ENCODE measurements around the gene ADRM1.

Gene ADRM1

DNA sequence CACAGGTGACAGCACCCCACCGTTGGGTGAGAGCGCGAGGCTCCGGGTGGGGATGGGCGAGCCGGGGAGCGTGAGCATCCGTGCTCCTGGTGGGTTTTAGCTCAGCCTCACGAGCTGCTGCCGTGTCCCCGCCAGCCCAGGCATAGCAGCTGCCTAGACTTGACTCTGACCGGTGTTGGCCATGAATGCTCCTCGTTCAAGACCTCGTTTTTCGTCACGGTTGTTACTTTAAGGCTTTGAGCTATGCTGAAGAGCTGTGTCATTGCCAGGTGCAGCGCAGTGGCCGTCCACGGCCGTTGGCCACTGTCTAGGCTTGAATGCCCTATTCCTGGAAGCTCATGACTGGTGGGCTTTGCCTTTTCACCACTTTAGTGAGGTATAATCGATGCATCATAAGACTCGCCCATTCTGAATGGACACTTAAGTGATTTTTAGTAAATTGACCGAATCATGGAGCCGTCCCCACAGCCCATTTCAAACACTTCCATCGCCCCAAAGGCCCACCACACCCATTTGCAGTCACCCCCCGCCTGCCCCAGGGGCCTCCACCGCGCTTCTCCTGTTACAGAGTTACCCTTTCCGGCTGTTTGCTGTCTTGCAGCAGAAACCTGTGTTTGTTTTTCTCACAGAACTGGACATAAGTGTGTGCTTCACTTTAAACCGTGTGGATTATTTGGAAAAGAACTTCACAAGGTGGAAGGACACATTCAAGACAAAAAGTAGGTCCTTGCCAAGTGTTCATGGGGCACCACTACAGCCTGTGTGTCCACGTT, 21.4 kb upstream of the ADRM1 start:
- no peak for DNase-seq (ENCODE audit: low read depth)

DNA sequence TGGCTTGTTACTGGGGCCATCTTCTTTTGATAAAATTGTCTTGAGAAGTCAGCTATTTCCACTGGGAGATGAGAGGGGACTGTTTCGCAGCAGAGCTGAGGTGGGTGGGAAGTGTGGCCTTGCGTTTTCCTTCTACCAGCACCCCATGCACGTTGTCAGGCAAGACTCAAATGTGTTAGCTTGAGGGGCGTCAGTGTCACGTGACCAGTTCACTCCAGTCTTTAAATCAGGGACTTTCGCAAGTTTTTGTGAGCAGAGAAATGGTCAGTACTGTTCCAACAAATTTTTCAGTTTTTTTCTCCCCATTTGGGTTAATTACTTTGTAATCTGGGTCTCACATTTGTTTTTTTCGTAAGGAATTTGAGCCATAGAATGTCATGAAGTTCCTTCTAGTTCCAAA, 20.7 kb upstream of the ADRM1 start:
- no peak for DNase-seq (ENCODE audit: low read depth)

DNA sequence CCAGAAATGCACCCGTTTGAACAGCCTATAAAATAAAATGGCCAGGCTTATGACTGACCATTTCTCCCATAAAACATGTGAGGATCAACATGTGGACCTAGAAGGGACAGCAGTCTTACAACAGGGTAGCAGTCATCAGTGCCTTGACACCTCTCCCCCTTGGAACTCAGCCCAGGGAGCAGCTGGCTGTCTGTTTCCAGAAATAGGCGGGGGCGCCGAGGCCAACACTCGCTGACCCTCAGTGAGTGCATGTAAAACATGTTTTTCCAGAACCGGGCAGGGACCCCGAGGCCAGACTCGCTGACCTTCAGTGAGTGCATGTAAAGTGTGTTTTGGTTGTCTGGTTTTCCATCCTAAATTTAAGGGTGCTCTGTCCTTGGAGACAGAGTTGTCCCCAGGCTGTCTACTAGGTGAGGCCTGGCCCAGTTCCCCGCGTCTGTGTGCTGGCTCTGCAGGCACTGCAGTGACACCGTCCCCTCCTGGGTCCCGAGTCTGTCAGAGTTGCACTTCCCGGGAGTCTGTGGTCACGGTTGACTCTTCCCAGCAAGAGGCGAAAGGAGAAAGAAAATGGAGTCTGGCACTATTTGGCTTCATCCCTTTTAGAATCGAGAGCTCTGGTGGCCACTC, 19.8 kb upstream of the ADRM1 start:
- no peak for DNase-seq (ENCODE audit: low read depth)

DNA sequence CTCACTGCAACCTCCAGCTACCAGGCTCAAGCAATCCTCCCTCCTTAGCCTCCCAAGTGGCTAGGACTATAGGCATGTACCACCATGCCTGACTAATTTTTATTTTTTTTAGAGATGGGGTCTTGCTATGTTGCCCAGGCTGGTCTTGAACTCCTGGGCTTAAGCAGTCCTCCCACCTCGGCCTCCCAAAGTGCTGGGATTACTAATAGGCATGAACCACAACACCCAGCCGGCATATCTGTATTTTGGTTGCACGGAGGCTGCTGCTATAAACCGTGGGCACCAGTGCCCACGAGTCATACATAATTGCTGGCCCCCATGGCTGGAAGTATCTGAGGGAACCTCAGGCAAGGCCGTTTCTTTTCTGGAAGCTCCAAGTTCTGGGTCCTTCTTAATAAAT, 18.3 kb upstream of the ADRM1 start:
- DNase-seq (ENCODE audit: low read depth) = no peak

DNA sequence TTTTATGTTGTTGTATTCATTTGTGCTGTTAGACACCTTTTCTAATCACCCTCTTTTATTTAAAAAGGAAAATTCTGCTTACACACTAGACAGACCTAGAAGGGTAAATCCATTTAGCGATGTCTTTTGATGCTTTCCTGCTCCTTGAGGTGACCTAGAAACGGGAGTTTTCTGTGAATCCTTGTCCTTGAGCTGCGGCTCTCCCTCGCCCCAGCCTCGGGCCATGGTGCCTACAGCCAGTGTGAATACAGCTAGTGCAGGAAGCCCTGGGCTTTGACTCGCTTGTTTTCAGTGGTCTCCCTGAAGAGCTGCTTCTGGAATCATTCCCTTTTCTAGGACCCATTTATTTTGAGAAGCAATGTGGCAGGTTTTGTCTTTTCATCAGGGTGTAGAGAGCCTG, 17.6 kb upstream of the ADRM1 start:
- DNase-seq (ENCODE audit: low read depth) = no peak

DNA sequence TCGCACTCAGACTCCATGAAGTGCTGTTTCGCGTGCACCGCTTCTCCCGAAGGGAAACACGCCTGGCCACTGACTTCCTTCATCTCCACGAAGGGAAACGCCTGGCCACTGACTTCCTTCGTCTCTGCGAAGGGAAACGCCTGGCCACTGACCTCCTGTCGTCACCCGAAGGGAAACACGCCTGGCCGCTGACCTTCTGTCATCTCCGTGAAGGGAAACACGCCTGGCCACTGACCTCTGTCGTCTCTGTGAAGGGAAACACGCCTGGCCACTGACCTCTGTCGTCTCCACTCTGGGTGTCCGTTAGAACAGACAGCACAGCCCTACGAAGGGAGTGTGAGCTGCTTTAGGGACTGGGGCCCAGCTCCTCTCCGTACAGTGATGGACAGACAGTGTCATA, 17.1 kb upstream of the ADRM1 start:
- DNase-seq (ENCODE audit: low read depth) = no peak

DNA sequence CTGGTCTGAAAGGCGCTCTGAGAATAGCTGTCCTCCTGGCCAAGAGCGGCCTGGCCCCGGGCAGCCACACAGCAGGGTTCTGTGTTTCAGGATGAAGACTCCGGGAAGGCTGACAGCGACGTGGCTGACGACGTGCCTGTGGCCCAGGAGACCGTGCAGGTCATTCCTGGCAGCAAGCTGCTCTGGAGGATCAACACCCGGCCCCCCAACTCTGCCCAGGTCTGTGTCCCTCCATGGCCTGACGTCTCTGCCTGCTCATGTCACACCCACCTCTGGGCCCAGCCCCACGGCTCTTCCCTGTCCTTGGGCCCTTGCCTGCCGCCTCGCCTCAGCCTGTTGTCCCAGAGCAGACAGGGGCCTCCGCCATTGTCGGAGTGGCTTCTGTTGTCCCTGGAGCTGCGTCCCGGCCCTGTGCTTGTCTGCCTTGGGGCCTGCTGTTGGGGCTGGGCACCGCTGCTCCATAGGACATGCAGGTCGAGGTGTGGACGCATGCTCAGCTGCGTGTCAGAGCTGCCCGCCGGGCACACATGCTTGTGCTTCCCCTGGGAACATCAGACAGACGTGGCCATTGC, 16.2 kb upstream of the ADRM1 start:
- DNase-seq (ENCODE audit: low read depth) = no peak

DNA sequence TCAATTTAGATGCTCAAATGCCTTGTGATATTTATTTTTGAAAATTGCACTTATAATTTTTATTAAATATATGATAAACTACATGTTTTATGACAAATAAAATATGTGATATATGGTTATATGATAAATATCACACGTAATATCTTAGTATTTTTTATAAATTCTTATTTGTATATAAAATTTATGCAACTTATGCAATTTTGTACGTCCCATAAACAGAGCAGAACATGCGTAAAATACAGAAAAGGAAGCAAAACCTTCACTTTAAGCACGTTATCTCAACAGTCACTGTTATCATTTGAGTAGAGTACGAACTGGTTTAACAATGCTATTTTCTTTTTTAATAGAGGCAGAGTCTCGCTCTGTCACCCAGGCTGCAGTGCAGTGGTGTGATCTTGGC, 15.7 kb upstream of the ADRM1 start:
- no peak for DNase-seq (ENCODE audit: low read depth)

DNA sequence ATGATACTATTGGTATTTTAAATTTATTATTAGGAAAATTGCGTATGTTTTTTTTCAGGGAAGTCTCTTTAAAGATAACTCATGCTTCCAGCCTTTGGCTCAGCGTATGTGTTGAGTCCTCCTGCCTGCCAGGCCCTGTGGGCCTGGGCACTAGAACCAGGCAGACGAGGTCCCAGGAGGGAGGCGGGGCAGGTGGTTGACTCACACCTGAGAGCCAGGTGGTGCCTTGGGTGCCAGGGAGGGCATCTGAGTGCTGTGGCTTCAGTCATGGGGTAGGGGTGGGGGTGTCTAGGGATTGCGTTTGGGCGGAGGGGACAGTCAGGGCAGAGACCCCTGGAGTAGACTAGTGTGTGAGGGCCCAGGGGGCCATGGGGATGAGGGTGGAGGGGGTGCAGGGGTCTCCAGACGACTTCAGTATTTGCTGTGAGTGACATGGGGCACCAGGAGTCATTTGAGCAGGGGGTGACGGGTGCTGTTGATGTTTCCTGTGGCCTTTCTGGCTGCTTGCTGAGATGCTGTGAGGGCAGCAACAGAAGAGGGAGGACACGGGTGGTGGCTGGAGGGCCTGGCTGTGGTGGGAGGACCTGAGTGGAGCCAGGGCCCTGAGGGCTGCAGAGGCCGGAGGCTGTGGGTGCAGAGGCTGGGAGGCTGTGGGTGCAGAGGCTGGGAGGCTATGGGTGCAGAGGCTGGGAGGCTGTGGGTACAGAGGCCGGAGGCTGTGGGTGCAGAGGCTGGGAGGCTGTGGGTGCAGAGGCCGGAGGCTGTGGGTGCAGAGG, 14.8 kb upstream of the ADRM1 start:
- no peak for DNase-seq (ENCODE audit: low read depth)

DNA sequence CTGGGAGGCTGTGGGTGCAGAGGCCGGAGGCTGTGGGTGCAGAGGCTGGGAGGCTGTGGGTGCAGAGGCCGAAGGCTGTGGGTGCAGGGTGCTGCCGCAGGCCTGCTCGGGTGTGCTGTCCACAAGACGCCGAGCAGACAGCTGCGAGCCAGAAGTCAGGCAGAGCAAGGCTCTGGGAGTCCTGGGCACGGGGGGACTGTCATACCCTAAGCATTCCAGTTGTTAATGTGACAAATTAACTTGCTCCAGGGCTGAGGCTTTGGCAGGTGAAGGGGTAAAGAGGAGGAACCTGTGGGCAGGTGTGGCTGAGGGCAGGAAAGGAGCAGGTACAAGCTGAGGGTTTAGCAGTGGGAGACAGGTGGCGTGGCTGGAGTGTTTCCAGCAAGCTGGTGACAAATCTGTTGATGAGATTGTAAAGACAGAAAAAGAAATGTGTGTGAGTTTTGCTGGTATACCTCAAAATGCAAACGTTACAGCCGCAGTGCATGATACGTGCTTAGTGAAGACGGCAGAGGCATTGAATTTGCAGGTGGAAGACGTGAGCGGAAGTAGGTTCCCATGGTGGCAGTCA, 14.2 kb upstream of the ADRM1 start:
- no peak for DNase-seq (ENCODE audit: low read depth)

DNA sequence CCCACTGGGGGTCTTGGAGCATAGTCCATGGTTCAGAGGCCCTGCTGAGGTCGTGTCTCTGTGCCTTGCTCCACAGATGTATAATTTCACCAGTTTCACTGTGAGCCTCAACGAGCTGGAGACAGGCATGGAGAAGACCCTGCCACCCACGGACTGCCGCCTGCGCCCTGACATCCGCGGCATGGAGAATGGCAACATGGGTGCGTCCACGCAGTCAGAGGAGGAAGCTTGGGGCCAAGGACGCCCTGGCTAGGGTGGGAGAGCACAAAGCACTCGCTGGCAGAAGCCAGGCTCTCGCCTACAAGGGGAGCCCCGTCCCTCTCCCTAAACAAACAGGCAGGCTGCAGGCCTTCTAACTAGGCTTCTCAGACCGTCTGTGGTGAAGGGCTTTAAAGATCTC, 13.7 kb upstream of the ADRM1 start:
- DNase-seq (ENCODE audit: low read depth) = no peak

DNA sequence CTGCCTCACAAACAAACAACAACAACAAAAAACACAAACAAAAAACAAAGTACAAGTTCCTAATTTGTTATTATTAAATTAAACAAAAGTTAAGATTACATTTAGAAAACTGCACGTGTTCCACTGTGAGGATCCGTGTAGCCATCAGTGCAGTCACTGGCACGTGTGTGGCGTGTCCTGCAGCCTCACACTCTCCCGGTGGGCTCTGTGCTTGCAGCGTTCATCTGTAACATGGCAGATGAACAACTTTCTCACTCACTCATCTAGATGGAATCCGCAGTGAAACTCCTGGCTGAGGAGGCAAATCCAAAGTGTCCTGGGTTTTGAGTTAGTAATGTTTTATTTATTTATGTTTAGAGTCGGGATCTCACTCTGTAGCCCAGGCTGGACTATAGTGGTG, 12.9 kb upstream of the ADRM1 start:
- DNase-seq (ENCODE audit: low read depth) = no peak

DNA sequence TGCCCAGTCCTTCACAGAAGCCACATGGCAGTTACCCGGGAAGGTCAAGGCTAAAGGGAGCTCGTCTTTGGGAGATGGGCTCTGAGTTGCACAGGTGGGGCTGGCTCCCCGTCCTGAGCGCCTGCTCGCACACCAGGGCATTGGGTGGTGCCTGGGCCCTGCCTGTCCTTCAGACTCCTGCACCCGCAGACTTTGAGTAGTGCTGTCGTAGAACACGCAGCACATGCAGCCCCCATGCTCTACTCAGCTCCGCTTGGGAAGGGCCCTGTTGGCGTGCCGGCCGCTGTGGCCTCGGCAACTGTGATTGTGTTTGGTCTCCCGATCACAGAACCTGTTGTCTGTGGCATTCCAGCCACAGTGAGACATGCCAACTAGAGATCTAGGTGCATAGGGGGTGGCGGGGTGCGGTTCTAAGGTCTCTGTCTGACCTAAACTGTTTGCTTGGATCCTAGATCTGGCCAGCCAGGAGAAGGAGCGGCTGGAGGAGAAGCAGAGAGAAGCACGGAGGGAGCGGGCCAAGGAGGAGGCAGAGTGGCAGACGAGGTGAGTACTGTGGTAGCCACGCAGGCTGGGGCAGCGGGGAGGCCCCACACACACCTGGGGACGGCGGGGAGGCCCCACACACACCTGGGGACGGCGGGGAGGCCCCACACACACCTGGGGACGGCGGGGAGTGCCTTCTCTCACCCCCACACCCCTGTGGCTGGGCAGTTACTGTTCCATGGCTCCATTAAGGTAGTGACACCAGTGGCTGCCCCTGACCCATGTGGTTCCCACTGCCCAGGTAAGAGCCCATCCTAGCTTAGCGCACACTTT, 11.3 kb upstream of the ADRM1 start:
- no peak for DNase-seq (ENCODE audit: low read depth)

DNA sequence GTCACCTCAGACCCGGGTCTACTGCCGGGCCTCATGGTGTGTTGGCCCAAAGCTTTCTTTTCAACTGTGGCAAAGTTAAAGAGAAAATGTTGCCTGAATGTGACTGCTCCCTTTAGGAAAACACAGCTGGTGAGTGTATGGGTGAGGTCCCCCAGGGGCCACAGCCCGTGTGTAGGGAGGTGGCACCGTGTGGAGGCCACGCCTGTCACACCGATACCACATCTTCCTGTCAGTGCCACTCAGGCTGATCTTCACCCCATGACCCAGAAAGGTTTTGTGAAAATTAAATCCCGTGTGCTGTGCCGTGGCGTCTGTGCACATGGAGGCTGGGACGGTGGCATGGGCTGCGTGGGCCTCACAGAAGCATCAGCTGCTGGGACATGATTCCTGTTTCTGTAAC, 10.7 kb upstream of the ADRM1 start:
- no peak for DNase-seq (ENCODE audit: low read depth)

DNA sequence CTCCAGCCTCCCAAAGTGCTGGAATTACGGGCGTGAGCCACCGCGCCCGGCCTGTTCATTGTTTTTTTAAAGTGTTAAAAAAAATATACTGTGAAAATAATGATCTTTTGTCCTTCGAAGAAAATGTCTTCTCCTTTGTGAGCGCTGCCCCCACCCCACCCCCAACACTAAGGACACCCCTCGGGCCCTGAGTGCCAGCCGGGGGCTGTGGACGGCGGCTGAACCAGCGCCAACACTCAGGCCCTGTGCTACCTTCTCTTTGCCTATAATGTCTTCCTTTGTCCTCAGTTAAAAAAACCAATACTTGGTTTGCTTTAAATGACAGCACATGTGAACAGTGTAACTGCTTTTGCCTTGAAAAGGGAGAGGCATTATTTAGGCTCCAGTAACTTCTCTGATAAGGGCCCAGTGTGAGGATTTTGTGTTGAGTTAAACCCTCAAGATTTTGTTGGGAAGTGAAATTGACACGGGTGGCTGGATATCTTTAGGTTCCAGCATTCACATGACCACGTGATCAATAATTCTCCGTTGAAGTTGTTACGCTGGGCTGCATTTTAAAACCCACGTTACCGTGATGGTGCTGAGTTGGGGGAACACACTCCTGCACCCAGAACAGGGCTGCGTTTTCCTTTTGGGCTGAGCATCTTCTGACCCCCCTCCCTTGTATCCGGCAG, 9.5 kb upstream of the ADRM1 start:
- no peak for DNase-seq (ENCODE audit: low read depth)

DNA sequence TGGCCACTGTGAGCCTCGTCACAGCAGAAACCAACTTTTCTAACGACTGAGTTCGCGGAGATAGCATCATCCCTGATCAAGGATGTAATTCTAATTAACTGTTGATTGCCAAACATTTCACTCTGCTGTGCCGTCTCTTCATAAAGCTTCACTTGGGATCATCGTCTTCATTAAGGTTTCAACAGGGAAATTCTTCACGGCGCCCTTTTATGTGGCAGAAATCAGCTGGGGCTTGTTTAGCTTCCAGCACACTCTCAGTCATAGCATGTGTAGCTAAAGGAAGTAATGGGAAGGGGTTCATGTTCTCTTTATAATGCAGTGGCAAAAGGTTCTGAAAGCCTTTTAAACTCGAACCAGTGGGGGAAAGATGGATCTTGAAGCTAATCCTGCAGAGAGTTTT, 8.9 kb upstream of the ADRM1 start:
- DNase-seq (ENCODE audit: low read depth) = no peak

DNA sequence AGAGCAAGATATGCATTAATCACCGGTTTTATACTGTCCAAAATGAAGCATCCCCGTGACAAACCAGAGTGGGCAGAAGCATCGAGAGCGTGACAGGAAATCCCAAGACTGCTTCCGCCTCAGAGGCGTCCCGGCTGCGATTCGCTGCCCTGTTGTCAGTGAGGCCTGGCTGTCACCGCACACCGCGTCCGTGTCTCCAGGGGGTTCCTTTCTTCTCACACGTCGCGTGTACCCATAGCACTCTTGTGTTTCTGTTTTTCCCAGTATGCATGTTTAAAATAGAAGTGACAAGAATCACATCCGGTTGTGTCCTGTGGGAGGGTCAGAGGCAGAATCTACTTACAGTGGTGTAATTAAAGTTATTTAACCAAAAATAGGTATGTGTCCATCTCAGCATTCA, 8.3 kb upstream of the ADRM1 start:
- no peak for DNase-seq (ENCODE audit: low read depth)

DNA sequence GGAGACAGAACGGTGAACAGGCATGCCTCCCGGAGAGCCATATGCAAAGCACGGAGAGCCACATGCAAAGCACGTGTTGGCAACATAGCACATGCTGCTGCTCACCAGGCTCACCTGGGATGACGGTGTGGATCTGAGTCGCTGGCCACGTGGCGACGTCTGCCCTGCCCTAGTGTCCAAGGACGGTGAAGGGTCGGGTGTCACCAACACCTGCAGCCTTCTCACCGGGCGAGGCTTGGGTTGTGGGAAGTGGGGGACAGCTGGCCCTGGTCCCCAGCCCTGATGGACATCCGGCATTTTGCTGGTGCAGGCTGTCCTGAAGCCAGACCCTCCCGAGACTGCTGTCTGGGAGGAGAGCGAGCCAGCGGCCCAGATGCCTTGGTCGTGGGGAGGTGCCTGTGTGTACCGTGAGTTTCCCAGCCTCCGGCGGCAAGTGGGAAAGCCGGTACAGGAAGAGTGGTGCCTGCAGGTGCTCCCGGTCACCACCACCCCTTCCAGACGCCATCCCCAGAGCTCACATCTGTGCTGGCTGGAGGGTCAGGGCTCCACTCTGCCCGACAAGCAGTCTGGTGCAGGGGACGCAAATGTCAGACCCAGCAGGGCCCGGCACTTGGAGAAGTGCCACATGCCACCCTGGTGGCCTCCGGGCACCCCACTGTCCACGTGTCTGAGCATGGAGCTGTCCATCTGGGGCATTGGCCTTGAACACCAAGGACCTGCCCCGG, 5.9 kb upstream of the ADRM1 start:
- DNase-seq (ENCODE audit: low read depth) = no peak

DNA sequence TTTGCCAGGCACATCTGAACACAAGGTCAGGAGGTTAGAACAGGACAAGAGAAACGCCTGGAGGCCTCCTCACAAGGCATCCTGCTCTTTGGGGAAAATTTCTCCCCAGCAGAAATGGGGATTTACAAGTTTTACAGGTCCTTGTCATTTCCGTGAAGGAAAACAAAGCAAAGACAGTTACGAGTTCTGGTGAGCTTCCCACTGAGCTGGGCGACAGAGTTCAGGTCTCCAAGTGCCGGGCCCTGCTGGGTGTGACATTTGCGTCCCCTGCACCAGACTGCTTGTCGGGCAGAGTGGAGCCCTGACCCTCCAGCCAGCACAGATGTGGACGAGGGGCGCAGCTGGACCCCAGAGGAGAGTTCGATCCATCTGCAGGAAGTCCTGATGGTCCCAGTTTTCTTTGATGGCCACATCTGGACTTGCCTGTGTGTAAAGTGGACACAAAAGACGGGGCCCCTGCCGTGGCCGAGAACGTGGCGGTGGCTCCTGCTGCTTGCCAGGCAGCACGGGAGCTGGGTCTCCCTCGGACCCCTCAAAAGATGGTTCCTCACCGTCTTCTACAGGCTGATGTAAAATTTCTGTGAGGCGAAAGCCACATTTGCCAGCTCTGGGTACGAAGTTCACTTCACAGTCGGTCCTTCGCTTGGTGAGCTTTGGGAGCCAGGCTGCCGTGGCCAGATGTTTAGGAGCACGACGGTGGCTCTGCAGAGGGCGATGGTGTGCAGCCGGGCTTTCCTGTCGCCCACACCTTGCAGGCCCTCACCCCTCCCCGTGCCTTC, 5.2 kb upstream of the ADRM1 start:
- DNase-seq (ENCODE audit: low read depth) = no peak
